Hypothalamus (tissue), 51 donors: ENCODE results near the gene ATP10A.
"Not testable (repeated sequence)": the region's sequence is repeated elsewhere in the genome, so short reads cannot be mapped to it uniquely, and the experiment has no call there.

Experiments used
- DNase-seq, 51 donors: peaks; one replicate each; lab custom pipeline; 2025; lab: John Stamatoyannopoulos, UW

The ATP10A gene

DNA sequence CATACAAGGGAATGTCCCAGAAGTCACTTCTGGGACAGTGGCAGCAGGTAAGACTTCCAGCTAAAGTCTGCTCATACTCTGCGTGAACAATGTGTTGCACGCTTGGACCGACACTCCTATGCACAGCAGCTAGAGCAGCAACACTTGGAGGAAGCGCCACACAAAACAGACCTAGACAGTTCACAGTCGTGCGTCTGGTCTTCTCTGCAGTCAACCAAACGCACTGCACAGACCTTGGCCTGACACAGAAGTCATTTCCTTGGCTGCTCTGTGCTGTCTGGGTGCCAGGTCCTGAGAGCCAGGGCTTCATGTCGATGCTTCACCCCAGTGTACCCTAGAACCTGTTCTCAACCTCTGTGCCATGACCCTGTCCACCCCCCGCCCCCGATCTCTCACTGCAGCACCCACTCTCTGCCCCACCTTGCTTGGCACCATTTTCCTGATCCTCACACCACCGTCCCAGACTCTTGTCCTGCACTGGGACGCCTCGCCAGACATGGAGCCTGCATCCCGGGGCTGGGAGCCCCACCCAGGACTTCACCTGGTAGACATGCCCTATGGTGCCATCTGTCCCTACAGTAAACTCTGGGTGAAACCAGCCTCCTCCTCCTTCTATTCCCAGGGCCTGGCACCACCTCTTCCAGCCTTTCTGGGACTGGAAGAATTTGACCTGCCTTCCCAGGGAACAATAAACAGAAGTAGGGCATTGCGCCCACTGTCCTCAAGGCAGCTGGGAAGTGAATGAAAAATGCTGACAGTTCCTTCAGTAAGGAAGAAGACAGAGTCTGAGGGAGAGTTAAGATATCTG, 3.1 kb downstream of the ATP10A start:
- no peak for DNase-seq

DNA sequence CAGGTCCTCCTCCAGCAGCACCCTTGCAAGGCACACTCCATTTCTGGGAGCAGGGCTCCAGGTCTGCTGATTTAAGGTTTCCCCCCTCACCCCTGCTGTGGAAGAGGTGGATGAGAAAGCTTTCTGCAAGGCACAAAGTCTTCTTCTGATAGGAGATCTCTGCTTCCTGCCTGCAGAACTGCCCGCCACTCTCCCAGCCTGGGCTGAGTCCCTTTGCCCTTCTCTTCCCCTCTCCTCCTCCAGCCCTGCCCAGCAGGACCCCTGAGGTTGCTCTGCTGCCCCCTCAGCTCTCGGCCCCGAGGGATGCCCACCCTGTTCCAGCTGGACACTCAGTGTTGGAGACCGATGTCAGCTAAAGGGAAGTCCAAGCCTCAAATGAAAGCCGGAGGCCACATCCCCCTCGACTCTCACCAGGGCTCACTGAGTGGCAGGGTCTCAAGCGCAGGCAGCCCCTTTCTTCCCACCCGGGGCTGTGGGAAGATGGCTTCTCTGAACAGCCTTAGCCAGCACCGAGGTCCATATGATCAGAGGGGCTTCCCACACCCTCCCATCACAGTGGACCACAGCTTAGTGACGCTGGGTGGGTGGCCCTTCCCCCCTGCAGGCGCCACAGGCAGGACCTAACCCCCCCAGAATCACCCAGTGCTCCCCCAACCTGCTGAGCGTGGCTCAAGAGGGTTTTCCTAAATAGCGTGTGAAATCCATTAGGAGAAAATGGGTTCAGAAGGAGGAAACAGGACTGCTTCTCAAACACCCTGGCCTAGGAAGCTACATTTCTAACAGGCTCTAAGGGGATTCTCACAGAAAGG, 4.0 kb downstream of the ATP10A start:
- no peak for DNase-seq

DNA sequence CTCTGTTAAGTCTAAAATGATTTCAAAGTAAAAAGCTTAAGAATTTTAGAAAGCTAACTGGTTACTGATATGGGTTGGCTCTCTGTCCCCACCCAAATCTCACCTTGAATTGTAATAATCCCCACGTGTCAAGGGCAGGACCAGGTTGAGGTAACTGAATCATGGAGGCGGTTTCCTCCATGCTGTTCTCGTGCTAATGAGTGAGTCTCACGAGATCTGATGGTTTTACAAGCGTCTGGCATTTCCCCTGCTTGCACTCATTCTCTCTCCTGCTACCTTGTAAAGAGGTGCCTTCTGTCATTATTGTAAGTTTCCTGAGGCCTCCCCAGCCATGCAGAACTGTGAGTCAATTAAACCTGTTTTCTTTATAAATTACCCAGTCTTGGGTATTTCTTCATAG, 7.1 kb downstream of the ATP10A start:
- not testable (repeated sequence) for DNase-seq

DNA sequence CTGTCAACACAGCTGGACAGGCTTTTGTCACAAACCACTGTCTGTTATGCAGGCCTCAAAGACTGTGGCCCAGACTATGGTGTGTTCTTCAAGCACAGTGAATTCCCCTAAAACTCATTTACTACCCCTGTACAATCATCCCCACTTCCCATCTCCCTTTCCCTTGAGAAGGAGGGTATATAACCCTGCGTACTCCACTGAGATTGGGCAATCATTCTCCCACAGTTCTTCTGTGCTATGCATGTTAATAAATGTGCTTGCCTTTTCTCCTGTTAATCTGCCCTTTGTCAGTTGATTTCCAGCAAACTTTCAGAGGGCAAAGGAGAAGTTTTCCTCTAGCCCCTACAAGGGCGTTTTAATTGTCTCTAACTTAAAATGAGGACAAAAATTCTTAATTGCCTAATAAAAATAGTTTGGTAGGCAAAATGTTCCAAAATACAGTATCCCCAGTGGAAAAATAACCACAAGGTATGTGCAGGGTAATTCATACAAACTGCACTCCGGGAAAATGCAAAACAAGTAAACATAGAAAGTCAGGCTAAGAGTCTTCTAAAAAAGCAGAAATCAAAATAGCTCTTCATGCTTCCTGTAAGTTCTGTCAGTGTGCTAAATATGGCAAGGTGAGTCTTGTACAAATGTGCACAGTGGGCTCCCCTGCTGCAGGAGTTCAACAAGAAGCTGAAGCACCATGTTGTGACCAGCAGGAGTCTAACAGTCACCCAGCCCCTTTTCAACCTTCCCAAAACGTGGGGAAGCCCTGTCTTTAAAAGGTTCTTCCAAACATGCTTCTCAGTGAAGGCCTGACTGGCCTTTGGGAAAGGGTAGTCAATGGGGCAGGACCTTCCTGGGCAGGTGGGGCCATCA, 10.2 kb downstream of the ATP10A start:
- DNase-seq, result no peak

DNA sequence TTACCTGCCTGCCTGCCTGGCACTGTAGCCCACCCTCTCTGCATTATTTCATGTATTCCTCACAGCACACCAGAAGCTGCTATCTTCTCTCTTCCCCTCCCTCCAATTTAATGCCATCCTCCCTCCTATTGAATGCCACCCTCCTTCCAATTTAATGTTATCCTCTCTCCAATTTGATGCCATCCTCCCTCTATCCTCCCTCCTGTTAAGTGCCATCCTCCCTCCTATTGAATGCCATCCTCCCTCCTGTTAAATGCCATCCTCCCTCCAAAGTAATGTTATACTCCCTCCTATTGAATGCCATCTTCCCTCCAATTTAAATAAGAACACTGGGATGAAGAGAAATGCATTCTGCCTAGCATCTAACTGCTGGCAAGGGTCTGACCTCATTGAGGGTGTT, 11.1 kb downstream of the ATP10A start:
- DNase-seq, result no peak

DNA sequence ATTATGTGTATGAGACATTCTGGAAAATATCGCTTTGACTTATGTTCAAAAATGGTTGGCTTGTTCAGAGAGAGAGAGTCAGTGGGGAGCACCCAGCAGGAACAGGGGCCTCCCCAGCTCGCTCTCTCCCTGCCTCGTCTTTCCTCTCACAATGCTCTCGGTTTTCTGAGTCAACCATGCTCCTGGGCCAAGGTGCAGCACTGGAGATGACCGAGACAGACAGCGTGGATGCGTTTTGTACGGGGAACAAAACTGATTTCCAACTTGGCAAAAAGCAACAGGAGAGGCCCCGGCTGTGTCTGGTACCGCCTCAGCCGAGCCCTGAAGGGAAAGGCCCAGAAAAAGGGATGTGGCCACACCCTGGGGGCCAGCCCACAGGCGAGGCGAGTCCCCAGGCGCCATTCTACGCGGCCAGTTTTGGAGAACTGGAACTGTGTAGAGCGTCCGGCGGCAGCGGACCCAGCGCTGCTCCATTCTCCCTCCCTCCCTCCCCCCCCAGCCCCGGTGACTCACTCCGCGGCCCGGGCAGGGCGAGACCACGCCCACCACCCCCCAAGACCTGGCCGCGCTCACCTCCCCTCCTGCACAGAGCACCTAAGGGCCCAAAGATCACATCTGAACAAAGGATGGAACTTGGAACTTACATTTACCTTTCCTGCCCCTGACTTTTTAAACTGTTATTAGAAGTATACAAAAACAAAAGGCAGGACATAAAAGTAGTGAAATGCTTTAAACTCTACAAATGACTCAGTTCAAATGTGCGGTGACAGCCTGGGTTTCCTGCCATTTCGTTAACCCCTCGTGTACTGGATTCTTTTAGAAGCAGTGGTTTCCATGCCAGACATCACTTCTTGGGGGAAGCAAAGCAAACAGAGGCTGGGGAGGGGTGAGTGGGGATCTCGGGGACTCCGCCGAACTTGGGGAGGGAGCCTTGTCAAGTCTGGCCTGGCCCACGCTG, 12.7 kb downstream of the ATP10A start:
- DNase-seq, result peak in 5 of 51 donors; percentile 4 to 19 (median 11)

DNA sequence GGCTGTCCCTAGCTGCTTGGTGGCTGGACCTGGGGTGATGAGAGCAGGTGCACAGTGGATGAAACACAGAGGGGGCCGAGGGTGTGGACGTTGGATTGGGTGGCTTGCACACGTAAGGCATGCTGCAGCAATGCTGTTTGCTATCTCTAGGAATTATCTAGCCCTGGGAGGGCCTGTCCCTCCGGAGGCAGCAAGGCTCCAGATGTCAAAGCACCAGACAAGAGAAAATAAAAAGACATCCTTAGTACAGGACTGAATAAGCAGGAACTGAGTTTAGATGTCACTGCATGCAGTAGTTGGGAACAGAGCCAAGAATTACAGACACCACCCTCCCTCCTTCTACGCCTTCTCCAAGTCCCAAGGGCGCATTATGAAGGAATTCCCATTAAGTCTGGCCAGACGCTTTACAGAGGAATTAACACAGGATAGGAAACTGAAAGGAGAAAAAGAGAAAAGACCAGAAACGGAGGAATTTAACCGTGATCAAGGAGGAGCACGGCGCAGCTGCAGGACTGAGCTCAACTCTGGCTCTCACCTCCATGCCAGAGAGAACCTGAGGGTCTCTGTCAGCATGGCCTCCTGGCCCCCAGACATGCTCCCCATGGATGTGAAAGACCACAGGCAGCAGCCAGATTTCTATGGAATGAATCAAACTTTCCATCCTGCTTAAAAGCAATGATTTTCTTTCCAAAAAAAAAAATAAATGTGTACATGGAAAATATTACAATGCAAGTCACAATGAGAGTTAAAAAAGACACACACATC, 13.8 kb downstream of the ATP10A start:
- no peak for DNase-seq

DNA sequence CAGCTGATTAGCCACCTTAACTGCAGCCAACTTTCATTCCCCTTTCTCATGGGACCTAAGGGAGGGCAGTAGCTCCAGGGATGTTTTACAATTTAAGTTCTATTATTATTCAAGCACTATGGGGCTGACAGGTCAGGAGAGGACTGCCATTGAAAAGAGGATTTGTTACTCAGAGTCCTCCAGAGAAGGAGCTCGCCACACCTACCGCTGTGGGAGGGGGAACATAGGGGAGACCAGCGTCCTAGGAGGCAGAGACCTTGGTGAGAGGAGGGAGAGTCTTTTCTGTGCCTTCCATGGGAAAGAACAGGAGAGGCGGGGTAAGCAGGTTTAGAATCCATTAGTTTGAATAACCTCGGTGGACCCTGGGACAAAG, 14.4 kb downstream of the ATP10A start:
- no peak for DNase-seq

DNA sequence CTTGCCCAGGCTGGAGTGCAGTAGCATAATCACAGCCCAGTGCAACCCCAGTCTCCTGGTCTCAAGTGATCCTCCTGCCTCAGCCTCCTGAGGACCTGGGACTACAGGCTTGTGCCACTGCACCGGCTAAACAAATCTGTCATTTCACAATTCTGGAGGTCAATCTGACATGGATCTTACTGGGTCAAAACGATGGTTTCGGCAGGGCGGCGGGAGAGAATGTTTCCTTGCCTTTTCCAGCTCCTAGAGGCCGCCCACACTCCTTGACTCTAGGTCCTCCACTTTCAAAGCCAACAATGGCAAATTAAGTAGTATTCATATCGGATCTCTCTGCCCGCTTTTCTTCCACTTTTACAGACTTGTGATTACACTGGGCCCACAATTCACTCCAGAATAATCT, 14.8 kb downstream of the ATP10A start:
- no peak for DNase-seq

DNA sequence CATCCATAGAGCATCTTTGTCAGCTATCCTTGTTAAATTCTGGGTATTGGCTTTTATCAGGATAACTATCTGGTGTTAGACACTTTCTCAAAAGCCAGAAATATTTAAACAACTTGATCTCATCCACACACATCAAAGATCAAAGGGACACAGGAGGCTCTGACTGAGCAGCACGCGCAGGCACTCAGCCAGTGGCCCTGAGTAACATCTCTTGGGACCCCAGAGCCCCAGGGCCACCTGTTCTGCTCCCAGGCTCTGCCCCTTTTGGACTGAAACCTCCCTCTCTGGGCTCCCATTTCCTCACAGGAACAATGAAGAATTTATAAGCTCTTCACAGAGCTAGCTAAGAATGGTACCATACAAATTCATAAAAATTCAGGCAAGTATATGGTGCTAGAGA, 16.1 kb downstream of the ATP10A start:
- DNase-seq, result no peak

DNA sequence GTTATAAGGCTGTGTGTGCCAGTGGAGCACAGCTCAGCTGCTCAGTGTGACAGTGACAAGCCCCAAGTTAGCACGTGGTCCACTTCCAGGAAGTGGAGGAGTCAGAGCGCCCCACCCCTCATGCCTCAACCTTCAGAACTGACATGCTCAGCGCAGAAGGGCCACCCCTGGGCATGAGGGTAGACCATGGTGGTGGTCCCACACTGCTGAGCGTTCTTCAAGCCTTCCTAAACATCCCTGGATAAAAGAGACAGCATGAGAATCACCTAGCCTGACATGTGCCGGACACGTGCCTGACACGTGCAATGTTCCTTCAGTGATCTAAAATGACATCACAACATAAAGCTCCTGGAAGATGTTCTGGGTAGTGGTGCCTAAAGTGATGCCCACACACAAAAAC, 16.8 kb downstream of the ATP10A start:
- DNase-seq, result no peak

DNA sequence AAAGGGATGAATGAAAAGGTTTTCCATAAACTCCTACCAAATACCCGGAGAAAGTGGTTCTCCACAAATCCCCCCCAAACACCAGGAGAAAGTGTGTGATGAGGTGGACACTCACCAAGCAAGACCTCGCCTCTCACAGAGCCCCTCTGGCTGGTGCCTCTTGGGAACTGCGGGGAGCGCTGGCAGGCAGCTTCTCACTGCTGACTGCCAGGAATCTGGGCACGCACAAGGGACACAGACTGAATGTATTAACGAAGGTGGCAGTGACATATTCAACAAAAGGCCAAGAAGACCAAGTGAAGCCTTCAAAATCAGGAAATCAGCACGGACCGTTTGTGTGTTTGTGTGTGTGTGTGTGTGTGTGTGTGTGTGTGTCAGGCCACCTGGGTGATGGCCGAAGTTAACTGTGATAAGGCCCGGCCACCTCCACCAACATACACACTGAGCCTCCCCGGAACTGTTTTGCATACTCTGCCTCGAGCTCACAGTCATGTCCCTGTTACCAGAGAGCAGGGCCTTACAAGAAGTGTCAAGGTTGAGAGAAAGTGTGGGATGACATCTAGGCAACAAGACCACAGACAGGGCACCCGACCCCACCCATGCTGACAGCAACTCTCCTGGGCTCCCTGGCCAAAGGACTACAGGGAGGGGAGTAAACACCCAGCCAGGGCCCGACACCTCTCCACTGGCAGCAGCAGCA, 18.0 kb downstream of the ATP10A start:
- DNase-seq, result no peak

DNA sequence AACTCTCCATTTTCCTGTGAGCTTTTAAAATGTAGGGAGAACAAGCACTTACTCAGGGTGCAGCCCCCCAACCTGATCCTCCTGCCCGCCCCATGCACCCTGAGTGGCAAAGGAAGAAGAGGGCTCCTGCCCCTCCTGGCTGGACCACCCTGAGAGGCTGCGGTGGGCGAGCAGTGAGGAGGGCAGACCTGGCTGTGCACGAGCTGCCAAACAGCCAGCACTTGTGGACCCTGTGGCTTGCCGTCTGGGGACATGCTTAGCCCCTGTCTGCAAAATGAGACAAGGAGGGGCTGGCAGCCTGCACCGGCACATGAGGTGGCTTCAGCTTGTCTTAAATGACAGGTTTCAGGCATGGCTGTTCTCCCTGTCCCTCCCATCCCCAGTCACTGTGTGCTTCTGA, 18.6 kb downstream of the ATP10A start:
- DNase-seq, result no peak

DNA sequence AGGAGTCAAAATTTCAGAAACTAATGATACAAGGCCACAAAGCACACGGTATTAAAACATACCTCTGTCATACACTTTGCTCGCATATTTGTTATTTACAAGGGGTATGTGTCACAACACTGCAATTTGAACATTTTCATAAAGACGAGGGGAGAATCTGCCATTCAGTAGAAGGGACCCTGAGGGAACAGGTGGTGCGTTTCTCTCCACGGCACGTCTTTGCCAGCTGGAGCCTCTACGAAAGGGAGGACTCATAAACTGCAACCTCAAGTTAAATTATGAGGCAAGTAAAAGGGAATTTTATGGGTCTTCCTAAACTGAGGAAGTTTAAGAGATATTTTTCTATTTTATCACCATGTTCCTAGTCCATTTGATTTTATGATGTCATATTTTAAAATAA, 19.1 kb downstream of the ATP10A start:
- no peak for DNase-seq

DNA sequence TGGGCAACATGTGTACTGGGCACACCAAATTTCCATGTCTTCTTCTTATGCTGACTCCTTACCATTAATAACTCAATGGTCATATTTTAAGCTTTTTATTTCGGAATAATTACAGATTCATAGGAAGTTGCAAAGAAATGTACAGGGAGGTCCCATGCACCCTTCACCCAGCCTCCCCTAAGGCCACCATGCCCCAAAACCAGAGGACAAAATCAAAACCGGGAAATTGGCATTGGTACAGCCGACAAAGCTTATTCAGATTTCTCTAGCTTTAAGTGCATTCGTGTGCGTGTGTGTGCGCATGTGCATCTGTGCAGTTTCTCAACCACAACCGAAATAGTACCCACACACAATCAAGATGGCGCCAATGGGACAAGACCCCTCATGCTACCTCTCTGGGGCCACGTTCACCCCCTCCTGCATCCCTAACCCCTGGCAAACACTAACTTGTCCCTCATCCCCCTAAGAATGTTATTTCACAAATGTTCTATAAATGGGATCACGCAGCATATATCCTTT, 23.4 kb downstream of the ATP10A start:
- no peak for DNase-seq

DNA sequence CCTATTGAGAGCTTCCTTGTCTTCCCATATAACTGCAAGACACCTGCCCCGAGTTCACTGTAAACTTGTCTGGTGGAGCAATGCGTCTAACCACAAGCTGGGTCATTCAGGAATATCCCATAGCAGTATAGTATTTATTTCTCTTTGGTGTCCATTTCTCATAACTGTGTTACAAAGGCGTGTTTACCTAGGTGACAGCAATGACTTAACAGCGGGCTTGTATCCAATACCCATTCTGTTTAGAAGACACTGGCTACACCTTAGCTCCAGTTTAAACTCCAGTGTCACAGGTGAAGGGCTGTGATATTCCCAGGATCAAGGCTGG, 24.3 kb downstream of the ATP10A start:
- DNase-seq, result no peak

DNA sequence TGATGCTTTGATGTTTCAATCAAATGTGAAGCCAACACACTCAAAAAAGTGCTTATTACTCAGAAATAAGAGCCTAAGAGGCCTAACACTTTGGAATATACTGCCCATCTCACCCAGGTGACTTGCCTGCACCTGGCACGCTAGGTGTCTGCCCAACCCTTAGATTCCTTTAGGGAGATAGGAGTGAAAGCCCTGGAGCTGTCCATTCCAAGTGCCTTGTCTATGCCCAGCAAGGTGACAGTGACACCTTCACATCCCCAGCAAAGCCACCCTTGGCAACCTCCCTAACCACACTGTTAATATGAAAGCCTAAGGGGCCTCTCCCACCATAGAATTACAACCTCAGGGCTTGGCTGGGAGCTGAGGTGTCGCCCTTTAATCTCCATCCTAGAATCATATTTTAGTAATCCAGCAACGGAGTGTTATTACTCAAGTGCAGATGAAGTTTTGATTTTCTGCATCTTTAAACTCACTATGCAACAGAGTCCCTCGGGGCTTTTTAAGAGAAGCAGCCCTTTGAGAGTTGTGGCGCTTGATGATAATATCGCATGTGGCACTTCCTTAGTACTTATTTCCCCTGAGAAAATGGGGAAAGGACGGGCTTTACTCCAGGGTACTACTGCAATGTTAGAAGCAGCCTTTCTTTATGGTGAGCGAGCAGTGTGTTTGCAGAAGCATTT, 24.8 kb downstream of the ATP10A start:
- DNase-seq, result no peak

DNA sequence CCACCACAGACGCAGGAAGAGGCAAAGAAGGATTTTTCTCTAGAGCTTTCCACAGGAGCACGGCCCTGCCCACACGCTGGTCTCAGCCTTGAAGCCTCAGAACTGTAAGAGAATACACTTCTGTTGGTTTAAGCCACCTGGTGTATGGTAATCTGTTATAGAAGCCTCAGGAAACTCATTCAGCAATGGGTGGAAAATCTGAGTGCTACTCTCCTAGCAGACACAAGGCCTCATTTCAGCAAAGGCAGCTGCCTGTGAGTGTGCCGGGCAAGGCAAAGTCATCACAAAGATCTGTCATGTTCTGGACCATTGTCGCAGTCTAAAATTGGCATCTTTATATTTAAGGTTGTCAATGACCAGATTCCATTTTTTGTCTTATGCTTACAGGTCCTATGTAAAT, 31.0 kb downstream of the ATP10A start:
- no peak for DNase-seq
